ENCODE results near the gene ERI2.
A peak's percentile ranks its signal among the peaks of the same experiment; 100 is the strongest.
"Not testable (repeated sequence)": the region's sequence is repeated elsewhere in the genome, so short reads cannot be mapped to it uniquely, and the experiment has no call there.

Gene ERI2

DNA sequence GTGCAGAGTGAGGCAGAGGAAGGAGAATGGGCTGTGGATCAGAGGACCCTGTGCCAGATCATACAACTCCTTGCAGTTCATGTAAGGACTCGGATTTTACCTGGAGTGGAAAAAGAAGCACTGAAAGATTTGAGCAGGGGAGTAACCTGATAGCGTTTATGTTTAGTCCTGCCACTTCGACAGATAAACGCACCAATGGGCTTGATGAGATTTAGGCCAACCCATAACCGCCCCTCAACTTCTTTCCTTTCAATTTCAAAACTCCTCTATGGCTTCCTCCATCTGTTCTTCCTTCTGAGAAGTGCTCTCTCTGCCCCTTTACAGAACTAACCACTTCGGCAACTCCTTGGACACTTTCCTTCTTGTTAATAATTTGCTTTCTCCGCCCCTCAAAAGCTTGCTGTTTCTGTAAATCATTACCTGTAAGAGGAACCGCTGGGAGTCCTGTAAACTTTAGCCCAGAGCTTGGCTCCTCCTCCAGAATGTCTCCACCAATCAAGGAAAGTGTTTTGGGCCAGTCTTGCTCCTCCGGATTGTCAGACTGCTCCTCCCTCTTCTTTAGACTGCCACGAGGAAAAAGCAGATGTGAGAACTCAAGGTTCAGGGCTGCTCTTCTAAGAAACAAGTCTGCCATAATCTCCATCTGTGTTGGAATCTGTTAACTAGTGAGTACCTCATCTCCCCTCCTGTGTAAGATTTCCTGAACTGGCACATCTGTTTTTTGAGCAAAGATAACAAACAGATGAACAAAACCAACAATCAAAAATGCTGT lies 42.6 kb downstream of the ERI2 start, which contains the start of gene ACSM3:
TSS of gene ACSM3 (plus strand) at position 554 of the 772 bp plus-strand sequence. CDS start 6,021 bp downstream, outside the sequence.
- H3K4me1 ChIP-seq (ENCODE audit: insufficient read depth, low read length), result 0 out of 2 replicates have a peak, but pooled peaks cover 4% of the 10 kb centered on the region
- H3K9me3 ChIP-seq (ENCODE audit: insufficient read depth, low read depth, low read length), result no peaks in the 10 kb centered on the region
- no peak within 1 kb of the TSS for H3K27ac ChIP-seq (ENCODE audit: low read depth, low read length)
- 42% methylated on average over 10 of the region's 10 CpGs for WGBS
- peak within 1 kb of the TSS; percentile 64 for H3K4me3 ChIP-seq (ENCODE audit: low read length)
- H3K36me3 ChIP-seq (ENCODE audit: insufficient read depth, low read length), result no peaks in the 10 kb centered on the region
- no peaks in the 10 kb centered on the region for H3K27me3 ChIP-seq (ENCODE audit: insufficient read depth, low read length)
- no peak within 1 kb of the TSS for H3K9ac ChIP-seq (ENCODE audit: low read depth, low read length)

DNA sequence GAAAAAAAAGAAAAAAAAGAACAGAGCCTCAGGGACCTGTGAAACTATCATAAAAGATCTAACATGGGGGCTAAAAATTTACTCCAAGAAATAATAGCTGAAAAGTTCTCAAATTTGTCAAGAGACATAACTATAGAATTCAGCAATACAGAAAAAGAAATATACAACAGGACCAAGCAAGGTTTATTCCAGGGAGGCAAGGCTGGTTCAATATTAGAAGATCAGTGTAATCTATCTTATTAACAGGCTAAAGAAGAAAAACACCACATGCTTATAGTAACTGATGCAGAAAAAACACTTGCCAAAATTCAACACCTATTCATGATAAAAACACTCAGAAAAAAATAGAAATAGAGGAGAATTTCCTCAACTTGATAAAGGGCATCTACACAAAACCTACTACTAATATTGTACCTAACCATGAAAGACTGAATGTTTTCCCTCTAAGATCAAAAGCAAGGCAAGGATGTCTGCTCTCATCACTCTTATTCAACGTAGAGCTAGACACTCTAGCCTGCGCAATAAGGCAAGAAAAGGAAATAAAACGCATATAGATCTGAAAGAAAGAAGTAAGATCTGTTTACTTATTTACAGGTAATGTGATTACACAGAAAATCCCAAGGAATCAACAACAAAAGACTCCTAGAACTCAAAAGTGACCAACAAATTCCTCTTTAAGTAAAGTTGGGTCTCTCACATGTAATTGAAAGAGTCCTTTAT lies 43.7 kb downstream of the ERI2 start:
- no peak overlapping the region for H3K27ac ChIP-seq (ENCODE audit: low read depth, low read length)
- no peaks in the 10 kb centered on the region for H3K27me3 ChIP-seq (ENCODE audit: insufficient read depth, low read length)
- H3K4me3 ChIP-seq (ENCODE audit: low read length), result no peak overlapping the region
- H3K9me3 ChIP-seq (ENCODE audit: insufficient read depth, low read depth, low read length), result no peaks in the 10 kb centered on the region
- 94% methylated on average over 2 of the region's 3 CpGs for WGBS
- no peaks in the 10 kb centered on the region for H3K36me3 ChIP-seq (ENCODE audit: insufficient read depth, low read length)
- H3K9ac ChIP-seq (ENCODE audit: low read depth, low read length), result no peak overlapping the region
- 0 out of 2 replicates have a peak, but pooled peaks cover 4% of the 10 kb centered on the region for H3K4me1 ChIP-seq (ENCODE audit: insufficient read depth, low read length)

DNA sequence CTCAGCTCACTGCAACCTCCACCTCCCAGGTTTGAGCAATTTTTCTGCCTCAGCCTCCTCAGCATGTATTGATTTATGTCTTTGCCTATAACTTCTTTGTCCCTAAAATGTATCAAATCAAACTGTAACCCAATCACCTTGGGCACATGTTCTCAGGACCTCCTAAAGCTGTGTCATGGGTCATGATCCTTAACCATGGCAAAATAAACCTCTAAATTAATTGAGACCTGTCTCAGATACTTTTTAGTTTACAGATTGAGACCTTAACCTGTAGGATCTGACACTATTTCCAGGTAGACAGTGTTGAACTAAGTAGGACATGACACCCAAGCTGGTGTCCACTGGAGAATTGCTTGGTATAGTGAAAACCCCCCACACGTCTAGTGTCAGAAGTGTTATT lies 45.1 kb downstream of the ERI2 start:
- WGBS, result 94% methylated on average over 1 of the region's 1 CpG
- no peaks in the 10 kb centered on the region for H3K9me3 ChIP-seq (ENCODE audit: insufficient read depth, low read depth, low read length)
- no peaks in the 10 kb centered on the region for H3K27me3 ChIP-seq (ENCODE audit: insufficient read depth, low read length)
- no peak overlapping the region for H3K4me3 ChIP-seq (ENCODE audit: low read length)
- H3K36me3 ChIP-seq (ENCODE audit: insufficient read depth, low read length), result no peaks in the 10 kb centered on the region
- H3K4me1 ChIP-seq (ENCODE audit: insufficient read depth, low read length), result 0 out of 2 replicates have a peak, but pooled peaks cover 4% of the 10 kb centered on the region
- no peak overlapping the region for H3K27ac ChIP-seq (ENCODE audit: low read depth, low read length)
- no peak overlapping the region for H3K9ac ChIP-seq (ENCODE audit: low read depth, low read length)

DNA sequence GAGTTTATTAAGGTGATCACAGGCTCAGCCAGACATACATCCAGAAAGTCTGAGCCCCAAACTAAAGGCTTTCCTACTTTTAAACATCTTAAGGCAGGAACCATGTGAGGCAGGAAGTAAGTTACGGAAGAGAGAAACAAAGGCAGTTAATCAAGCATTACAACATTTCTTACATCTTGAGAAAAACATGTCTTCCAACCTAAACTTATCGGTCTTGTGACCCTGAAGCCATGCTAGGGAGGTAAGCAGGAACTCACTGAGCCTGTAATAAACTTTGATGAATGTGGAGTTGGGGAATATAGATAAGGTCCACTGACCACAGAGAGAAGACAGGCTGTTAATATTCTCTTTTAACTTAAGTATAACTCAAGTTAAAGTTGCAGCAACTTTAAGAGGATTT lies 45.9 kb downstream of the ERI2 start:
- Histone ChIP-seq H3K27ac (ENCODE audit: low read depth, low read length) (no peak overlapping the region), H3K27me3 (ENCODE audit: insufficient read depth, low read length) (no peaks in the 10 kb centered on the region), H3K4me1 (ENCODE audit: insufficient read depth, low read length) (0 out of 2 replicates have a peak, but pooled peaks cover 4% of the 10 kb centered on the region), H3K9me3 (ENCODE audit: insufficient read depth, low read depth, low read length) (no peaks in the 10 kb centered on the region), H3K4me3 (ENCODE audit: low read length) (no peak overlapping the region), H3K9ac (ENCODE audit: low read depth, low read length) (no peak overlapping the region), H3K36me3 (ENCODE audit: insufficient read depth, low read length) (no peaks in the 10 kb centered on the region)
- 90% methylated on average over 2 of the region's 2 CpGs for WGBS

DNA sequence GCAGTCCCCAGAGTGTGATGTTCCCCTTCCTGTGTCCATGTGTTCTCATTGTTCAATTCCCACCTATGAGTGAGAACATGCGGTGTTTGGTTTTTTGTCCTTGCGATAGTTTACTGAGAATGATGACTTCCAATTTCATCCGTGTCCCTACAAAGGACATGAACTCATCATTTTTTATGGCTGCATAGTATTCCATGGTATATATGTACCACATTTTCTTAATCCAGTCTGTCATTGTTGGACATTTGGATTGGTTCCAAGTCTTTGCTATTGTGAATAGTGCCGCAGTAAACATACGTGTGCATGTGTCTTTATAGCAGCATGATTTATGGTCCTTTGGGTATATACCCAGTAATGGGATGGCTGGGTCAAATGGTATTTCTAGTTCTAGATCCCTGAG lies 50.5 kb downstream of the ERI2 start:
- 100% methylated on average over 2 of the region's 5 CpGs for WGBS

DNA sequence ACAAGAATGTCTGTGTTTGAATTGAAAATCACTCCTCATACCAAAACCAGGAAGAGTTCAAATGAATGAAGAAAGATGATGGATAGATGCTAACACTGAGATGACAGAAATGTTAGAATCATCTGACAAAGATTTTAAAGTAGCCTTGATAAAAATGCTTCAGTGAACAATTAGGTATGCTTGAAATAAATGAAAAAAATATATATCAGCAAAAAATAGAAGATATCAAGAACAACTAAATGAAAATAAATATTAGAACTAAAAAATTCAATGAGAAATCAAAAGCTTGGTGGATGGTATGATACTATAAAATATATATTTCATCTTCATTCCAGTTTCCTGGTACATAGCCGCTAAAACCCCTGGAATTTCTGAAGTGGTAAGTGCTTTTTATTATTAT lies 51.0 kb downstream of the ERI2 start:
- no CpG with 5 or more reads among the region's 1 CpG for WGBS
- Histone ChIP-seq H3K9ac (ENCODE audit: low read depth, low read length) (no peak overlapping the region), H3K4me1 (ENCODE audit: insufficient read depth, low read length) (no peaks in the 10 kb centered on the region), H3K4me3 (ENCODE audit: low read length) (no peak overlapping the region), H3K27ac (ENCODE audit: low read depth, low read length) (no peak overlapping the region), H3K9me3 (ENCODE audit: insufficient read depth, low read depth, low read length) (no peaks in the 10 kb centered on the region), H3K36me3 (ENCODE audit: insufficient read depth, low read length) (no peaks in the 10 kb centered on the region), H3K27me3 (ENCODE audit: insufficient read depth, low read length) (0 out of 2 replicates have a peak, but pooled peaks cover 2% of the 10 kb centered on the region)

More for the DNA sequence above, 50.5 kb downstream of the ERI2 start:
- not testable (repeated sequence) for H3K9ac ChIP-seq (ENCODE audit: low read depth, low read length); H3K27ac ChIP-seq (ENCODE audit: low read depth, low read length); H3K4me3 ChIP-seq (ENCODE audit: low read length); H3K4me1 ChIP-seq (ENCODE audit: insufficient read depth, low read length); H3K27me3 ChIP-seq (ENCODE audit: insufficient read depth, low read length); H3K9me3 ChIP-seq (ENCODE audit: insufficient read depth, low read depth, low read length); H3K36me3 ChIP-seq (ENCODE audit: insufficient read depth, low read length)

DNA sequence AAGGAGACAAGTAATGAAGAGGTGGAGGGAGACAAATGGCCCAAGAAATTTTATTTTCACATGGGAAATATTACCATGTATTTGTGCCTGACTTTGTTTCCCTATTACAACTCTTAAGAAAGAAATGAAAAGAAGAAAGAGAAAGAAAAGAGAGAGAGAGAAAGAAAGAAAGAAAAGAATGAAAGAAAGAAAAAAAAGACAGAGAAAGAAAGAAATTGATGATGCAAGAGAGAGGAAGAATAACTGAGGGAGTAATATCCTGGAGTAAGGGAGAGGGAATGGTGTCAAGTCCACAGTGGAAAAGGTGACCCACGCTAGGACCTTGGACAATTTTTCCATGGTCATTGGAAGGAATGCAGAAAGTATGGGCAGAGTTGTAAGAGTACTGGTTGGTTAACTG lies 52.5 kb downstream of the ERI2 start:
- Histone ChIP-seq H3K9me3 (ENCODE audit: insufficient read depth, low read depth, low read length) (no peaks in the 10 kb centered on the region), H3K27ac (ENCODE audit: low read depth, low read length) (no peak overlapping the region), H3K9ac (ENCODE audit: low read depth, low read length) (no peak overlapping the region), H3K36me3 (ENCODE audit: insufficient read depth, low read length) (no peaks in the 10 kb centered on the region), H3K4me3 (ENCODE audit: low read length) (no peak overlapping the region), H3K4me1 (ENCODE audit: insufficient read depth, low read length) (no peaks in the 10 kb centered on the region), H3K27me3 (ENCODE audit: insufficient read depth, low read length) (0 out of 2 replicates have a peak, but pooled peaks cover 2% of the 10 kb centered on the region)
- 75% methylated on average over 1 of the region's 1 CpG for WGBS

DNA sequence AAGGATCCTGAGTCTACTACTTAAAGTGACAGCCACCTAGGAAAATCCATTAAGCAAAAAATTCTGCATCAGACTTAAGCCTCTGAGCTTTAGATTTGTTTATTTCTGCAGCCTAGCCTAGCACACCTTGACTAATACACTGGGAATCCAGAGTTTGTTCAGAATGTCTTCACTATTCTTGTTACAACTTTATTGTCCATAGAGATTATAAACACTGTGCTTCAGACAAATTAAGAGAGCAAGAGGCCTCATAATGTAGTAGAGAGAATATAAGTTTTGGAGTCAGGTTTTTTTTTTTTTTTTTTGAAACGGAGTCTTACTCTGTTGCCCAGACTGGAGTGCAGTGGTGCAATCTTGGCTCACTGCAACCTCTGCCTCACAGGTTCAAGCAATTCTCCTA lies 55.7 kb downstream of the ERI2 start:
- 82% methylated on average over 1 of the region's 1 CpG for WGBS
- no peak overlapping the region for H3K27ac ChIP-seq (ENCODE audit: low read depth, low read length)
- H3K4me1 ChIP-seq (ENCODE audit: insufficient read depth, low read length), result no peaks in the 10 kb centered on the region
- no peak overlapping the region for H3K9ac ChIP-seq (ENCODE audit: low read depth, low read length)
- H3K9me3 ChIP-seq (ENCODE audit: insufficient read depth, low read depth, low read length), result peaks cover 13% of the 10 kb centered on the region; the same call in 1 of the 2 replicates
- 0 out of 2 replicates have a peak, but pooled peaks cover 2% of the 10 kb centered on the region for H3K27me3 ChIP-seq (ENCODE audit: insufficient read depth, low read length)
- no peak overlapping the region for H3K4me3 ChIP-seq (ENCODE audit: low read length)
- H3K36me3 ChIP-seq (ENCODE audit: insufficient read depth, low read length), result no peaks in the 10 kb centered on the region

DNA sequence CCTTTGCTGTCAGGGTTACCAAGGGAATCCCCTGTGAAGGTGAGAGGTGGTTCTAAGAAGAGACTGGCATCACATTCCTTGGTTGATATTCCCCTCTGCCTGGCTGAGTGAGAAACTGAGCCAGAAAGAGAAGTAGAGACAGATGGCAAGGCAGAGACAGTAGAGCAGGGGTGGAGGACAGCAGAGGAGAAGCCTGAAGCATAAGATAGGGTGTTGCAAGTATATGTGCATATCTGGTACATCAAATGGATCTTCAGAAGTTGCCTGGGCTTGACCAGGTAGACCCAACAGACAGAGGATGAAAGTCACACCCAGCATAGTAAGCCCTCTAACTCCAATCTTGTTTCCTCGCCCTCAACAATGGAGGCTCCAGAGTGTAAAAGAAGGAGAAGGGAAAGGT lies 56.8 kb downstream of the ERI2 start:
- Histone ChIP-seq H3K27me3 (ENCODE audit: insufficient read depth, low read length) (0 out of 2 replicates have a peak, but pooled peaks cover 2% of the 10 kb centered on the region), H3K27ac (ENCODE audit: low read depth, low read length) (no peak overlapping the region), H3K4me1 (ENCODE audit: insufficient read depth, low read length) (no peaks in the 10 kb centered on the region), H3K9me3 (ENCODE audit: insufficient read depth, low read depth, low read length) (peaks cover 13% of the 10 kb centered on the region; the same call in 1 of the 2 replicates), H3K4me3 (ENCODE audit: low read length) (no peak overlapping the region), H3K9ac (ENCODE audit: low read depth, low read length) (no peak overlapping the region), H3K36me3 (ENCODE audit: insufficient read depth, low read length) (no peaks in the 10 kb centered on the region)
- WGBS, result 100% methylated on average over 1 of the region's 1 CpG

DNA sequence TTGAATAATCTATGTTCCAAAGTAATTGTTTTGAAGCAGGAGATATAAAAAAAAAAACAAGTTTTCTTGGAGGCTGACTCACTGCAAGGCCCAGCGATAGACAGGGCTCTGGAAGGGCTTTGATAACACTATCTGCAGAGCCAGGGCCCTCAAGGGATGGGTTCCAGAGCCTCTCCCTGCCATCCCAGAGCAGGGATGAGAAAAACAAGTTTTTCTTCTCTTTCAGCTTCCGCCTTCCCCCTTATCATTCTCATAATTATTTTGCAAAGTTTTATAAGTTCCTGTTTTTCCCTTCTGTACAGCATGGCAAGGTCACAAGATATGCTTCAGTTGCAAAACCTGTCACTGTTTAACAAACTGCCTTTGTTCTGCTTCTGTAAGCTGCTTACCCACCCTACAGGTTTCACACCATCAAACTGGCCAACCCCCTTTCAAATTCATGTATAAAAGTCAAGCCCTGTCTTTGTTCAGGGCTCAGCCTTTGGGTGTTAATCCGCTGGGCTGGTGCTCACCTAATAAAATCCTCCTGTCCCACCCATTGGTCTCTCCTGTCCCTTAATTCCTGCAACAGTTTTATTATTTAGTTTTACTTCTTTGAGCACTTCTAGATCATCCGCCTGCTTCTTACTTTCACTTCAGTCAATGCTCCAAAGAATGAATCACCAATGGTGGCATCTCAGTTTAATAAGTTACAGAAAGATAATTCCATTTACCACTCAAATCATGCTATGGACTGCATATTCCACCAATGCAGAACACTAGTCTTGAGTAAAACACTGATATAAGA lies 59.0 kb downstream of the ERI2 start:
- Histone ChIP-seq H3K27ac (ENCODE audit: low read depth, low read length) (no peak overlapping the region), H3K4me3 (ENCODE audit: low read length) (no peak overlapping the region), H3K9me3 (ENCODE audit: insufficient read depth, low read depth, low read length) (peaks cover 13% of the 10 kb centered on the region; the same call in 1 of the 2 replicates), H3K36me3 (ENCODE audit: insufficient read depth, low read length) (no peaks in the 10 kb centered on the region), H3K27me3 (ENCODE audit: insufficient read depth, low read length) (no peaks in the 10 kb centered on the region), H3K4me1 (ENCODE audit: insufficient read depth, low read length) (no peaks in the 10 kb centered on the region), H3K9ac (ENCODE audit: low read depth, low read length) (no peak overlapping the region)
- 88% methylated on average over 4 of the region's 4 CpGs for WGBS

Measured in HUES64 (cell line).